ENCODE data around the gene CLDN3. TPM values are rescaled to one million over a fixed set of nuclear protein-coding genes. Genes with fewer than 3 reads are reported as not detected.

The CLDN3 gene
- total and polyA plus RNA-seq, 11 donors: 0.10 TPM; not detected in 10

DNA sequence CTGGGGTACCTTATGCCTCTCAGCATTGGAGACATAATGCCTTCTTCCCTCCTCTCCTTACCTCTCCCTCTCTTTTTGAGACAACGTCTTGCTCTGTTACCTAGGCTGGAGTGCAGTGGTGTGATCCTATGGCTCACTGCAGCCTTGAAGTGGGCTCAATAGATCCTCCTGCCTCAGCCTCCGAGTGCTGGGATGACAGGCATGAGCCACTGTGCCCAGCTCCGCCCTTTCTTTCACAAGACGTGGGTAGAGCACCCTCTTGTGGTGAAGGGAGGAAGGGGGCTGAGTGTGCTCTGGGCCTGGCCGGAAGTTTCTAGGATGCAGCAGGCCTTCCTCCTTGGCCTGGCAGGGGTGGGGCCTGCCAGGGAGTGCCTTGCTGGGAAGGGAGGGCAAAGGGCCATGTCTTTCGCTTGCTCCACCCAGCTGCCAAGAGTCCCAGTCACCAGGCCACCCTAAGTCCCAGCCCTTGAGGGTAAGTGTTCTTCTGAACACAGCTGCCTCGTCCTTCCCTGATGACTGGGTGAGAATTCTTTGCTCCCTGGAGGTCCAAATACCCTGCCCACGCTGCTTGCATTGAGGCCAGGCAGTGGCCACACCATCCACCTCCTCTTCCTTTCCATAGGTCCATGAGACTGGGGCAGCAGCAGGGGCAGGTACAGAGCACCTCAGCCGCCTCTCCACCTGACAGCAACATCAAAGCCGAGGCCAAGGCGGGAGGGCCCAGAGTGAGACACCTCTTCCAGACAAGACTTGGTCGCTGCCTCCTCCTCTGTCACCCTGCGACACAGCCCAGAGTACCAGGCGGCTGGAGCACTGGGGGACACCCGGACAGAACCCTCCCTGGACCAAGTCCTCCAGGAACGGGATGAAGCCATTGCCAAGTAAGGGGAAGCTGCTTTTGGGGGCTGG, 35.2 kb downstream of the CLDN3 start:
- TF ChIP-seq, protein P1, sequence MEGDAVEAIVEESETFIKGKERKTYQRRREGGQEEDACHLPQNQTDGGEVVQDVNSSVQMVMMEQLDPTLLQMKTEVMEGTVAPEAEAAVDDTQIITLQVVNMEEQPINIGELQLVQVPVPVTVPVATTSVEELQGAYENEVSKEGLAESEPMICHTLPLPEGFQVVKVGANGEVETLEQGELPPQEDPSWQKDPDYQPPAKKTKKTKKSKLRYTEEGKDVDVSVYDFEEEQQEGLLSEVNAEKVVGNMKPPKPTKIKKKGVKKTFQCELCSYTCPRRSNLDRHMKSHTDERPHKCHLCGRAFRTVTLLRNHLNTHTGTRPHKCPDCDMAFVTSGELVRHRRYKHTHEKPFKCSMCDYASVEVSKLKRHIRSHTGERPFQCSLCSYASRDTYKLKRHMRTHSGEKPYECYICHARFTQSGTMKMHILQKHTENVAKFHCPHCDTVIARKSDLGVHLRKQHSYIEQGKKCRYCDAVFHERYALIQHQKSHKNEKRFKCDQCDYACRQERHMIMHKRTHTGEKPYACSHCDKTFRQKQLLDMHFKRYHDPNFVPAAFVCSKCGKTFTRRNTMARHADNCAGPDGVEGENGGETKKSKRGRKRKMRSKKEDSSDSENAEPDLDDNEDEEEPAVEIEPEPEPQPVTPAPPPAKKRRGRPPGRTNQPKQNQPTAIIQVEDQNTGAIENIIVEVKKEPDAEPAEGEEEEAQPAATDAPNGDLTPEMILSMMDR (IDR thresholded peaks at IDR 0.05): peak; percentile 43 to 77 (median 62)
- TF ChIP-seq POLR2A (IDR thresholded peaks at IDR 0.05): peak in 1 of 2 donors; percentile 24
- no peaks in the 10 kb centered on the region for H3K9me3 ChIP-seq
- H3K4me3 ChIP-seq: no peak overlapping the region
- peak; percentile 47 to 85 (median 67) for DNase-seq
- no peaks in the 10 kb centered on the region for H3K27me3 ChIP-seq
- intact Hi-C loops (cut with DNase I): loop anchor here in 3 of 10 donors (5.0 to 10.0 kb wide), 3 partner anchors 53 to 390 kb away; partner anchors contain the start of genes BUD23 (in 1 of the 3), DNAJC30 (in 1 of the 3) and VPS37D (in 1 of the 3)
- 68 to 70% (median 69%) methylated on average over 14 to 16 of the region's 16 CpGs for WGBS, 4 donors
- peak overlapping the region in 1 of 12 donors; percentile 40 for H3K27ac ChIP-seq
- H3K36me3 ChIP-seq: peaks cover 0 to 23% (median 16%) of the 10 kb centered on the region in 9 donors
- peaks cover 0 to 21% (median 13%) of the 10 kb centered on the region in 12 donors for H3K4me1 ChIP-seq
- peak in 3 of 4 donors; percentile 16 to 38 (median 33) for ATAC-seq

- 60 to 100% (median 70%) methylated on average over 2 of the region's 2 CpGs for WGBS, 4 donors
- ATAC-seq: no peak
- DNase-seq: no peak
- H3K9me3 ChIP-seq: no peaks in the 10 kb centered on the region
- peaks cover 0 to 7% (median 1%) of the 10 kb centered on the region in 12 donors for H3K4me1 ChIP-seq
- H3K27me3 ChIP-seq: peaks cover 0 to 12% (median 0%) of the 10 kb centered on the region in 9 donors
- no peak overlapping the region for H3K27ac ChIP-seq
- H3K36me3 ChIP-seq: peaks cover 0 to 21% (median 16%) of the 10 kb centered on the region in 9 donors
- no peak overlapping the region for H3K4me3 ChIP-seq
- TF ChIP-seq, protein P1 (IDR thresholded peaks at IDR 0.05): no peak
- TF ChIP-seq POLR2A (IDR thresholded peaks at IDR 0.05): no peak
- intact Hi-C loops (cut with DNase I): loop anchor here in 1 of 10 donors (10.0 kb wide), 1 partner anchor 388 kb away; no protein-coding TSS in a partner anchor
Observed at GRCh38 chr7:73732397-73732796, 37.7 kb downstream of the CLDN3 start.

- Histone ChIP-seq H3K4me1 (peaks cover 0 to 5% (median 0%) of the 10 kb centered on the region in 12 donors), H3K4me3 (no peak overlapping the region), H3K36me3 (peaks cover 0 to 1% (median 0%) of the 10 kb centered on the region in 9 donors), H3K27ac (no peak overlapping the region), H3K9me3 (no peaks in the 10 kb centered on the region), H3K27me3 (peaks cover 0 to 17% (median 3%) of the 10 kb centered on the region in 9 donors)
- TF ChIP-seq POLR2A (IDR thresholded peaks at IDR 0.05): no peak
- TF ChIP-seq, protein P1 (IDR thresholded peaks at IDR 0.05): no peak
- DNase-seq: peak in 1 of 5 donors; percentile 5
- no peak for ATAC-seq
- intact Hi-C loops (cut with DNase I): loop anchor here in 1 of 10 donors (10.0 kb wide), 1 partner anchor 386 kb away; no protein-coding TSS in a partner anchor
- WGBS, 4 donors: 39 to 40% (median 40%) methylated on average over 3 of the region's 3 CpGs
Observed at GRCh38 chr7:73730485-73730884, 39.6 kb downstream of the CLDN3 start.

- intact Hi-C loops (cut with DNase I): loop anchor here in 2 of 10 donors (5.0 kb wide), 2 partner anchors 66 to 121 kb away; no protein-coding TSS in a partner anchor
- H3K9me3 ChIP-seq: no peaks in the 10 kb centered on the region
- no peak overlapping the region for H3K4me3 ChIP-seq
- H3K27me3 ChIP-seq: peaks cover 0 to 17% (median 3%) of the 10 kb centered on the region in 9 donors
- ATAC-seq: no peak
- H3K36me3 ChIP-seq: no peaks in the 10 kb centered on the region
- H3K27ac ChIP-seq: no peak overlapping the region
- 69 to 75% (median 70%) methylated on average over 5 of the region's 5 CpGs for WGBS, 4 donors
- no peak for DNase-seq
- H3K4me1 ChIP-seq: no peaks in the 10 kb centered on the region
- TF ChIP-seq, protein P1 (IDR thresholded peaks at IDR 0.05): no peak
- TF ChIP-seq POLR2A (IDR thresholded peaks at IDR 0.05): no peak
Observed at GRCh38 chr7:73728551-73728950, 41.5 kb downstream of the CLDN3 start.

Data from heart left ventricle (tissue), 16 donors.